Stimulated activated CD8-positive, alpha-beta memory T cell treated with anti-CD3 and anti-CD28 coated beads, Interleukin-12 subunit alpha, Interleukin-12 subunit beta, amount 100 ng/mL, for 24 hours (primary cell): ENCODE measurements around the gene CAMK1D.
A peak's percentile ranks its signal among the peaks of the same experiment; 100 is the strongest.
"Not testable (repeated sequence)": the region's sequence is repeated elsewhere in the genome, so short reads cannot be mapped to it uniquely, and the experiment has no call there.

Source experiments
- DNase-seq: peaks from one replicate; pipeline ENCODE4 v3.0.0-alpha.2; 2020; ENCODE audit errors: extremely low read depth

CAMK1D gene

DNA sequence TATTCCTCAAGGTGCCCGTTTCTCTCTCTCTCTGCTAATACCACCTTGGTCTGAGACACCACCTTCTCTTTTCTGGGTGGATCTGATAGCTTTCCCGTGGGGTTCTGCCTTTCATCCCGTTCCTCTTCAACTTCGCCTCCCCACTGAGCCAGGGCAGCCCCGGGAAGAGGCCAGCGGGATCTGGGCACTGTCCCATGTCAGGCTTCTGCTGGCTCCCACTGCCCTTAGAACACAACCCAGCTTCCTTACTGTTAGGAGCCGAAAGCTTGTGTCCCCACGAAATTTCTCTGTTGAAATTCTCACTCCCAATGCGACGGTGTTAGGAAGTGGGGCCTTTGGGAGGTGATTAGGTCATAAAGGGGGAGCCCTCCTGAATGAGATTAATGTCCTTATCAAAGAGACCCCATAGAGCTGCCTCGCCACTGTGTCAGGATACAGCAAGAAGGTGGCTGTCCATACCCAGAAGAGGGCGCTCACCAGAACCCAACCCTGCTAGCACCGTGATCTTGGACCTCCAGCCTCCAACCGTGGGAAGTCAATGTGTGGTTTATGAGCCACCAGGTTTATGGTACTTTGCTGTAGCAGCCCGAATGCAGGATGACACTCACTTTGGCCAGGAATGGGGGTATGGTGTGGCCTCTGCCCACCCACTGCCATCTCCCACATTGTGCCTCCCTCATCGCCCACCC is 79.2 kb downstream of the CAMK1D start:
- no peak for DNase-seq

DNA sequence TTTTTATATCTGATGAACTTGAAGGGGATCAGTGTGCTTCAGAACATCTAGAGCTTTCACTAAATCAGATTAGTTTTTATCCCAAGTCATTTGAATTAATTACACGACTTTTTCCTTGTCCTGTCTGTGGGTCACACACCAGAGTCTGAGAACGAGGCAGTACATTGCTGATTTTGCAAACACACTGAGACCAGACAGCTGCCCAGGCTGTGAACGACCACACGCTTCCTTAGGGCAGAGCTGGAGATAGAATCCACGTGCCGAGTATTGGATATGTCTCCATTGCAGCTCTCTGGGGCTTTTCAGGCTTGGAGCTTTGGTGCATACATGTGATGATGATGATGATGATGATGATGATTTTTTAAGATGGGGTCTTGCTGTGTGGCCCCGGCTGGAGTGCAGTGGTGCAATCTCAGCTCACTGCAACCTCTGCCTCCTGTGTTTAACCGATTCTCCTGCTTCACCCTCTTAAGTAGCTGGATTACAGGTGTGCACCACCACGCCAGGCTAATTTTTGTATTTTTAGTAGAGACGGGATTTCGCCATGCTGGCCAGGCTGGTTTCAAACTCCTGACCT is 81.1 kb downstream of the CAMK1D start:
- no peak for DNase-seq

DNA sequence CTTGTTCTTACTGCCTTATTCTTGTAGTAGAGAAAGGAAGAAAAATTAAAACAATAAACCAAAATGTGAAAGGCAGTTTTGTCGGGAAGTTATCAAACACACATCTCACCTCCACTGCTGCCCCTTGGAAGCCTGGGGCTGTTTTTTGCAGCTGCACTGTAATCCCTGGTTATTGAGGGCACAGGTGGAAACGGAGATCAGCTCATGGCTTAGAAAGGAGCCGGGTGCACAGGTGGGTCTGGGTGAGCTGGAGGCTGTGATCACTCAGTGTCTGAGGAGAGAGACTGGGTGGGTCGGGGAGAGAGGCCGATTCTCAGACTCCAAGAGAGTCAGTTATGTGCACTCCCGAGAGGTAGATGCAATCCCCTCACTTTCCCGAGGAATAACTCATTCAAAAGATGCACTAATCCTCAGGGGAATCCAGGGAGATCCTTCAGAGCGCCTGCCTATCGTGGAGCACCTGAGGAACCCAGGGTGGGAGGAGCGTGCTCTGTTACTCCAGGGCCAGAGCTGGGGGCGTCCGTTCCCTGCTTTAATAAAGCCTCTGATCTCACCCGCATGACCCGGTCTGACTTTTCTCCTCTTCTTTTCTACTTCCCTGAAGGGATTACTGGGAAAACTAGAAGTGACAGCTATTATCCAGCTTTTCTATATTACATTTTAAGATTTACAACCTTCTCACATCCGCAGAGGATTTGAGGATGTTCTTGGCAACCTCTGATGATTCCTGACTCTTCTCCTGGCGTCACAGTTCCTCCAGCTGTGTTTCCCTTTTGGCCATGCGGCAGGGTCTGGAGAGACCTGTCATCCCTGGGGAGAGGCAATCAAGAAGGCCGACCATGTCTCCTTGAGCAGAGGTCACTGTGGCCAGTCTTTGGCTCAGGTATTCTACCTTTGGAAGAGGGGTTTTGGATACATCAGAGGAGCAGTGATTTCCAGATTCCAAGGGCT is 82.1 kb downstream of the CAMK1D start:
- DNase-seq = no peak

DNA sequence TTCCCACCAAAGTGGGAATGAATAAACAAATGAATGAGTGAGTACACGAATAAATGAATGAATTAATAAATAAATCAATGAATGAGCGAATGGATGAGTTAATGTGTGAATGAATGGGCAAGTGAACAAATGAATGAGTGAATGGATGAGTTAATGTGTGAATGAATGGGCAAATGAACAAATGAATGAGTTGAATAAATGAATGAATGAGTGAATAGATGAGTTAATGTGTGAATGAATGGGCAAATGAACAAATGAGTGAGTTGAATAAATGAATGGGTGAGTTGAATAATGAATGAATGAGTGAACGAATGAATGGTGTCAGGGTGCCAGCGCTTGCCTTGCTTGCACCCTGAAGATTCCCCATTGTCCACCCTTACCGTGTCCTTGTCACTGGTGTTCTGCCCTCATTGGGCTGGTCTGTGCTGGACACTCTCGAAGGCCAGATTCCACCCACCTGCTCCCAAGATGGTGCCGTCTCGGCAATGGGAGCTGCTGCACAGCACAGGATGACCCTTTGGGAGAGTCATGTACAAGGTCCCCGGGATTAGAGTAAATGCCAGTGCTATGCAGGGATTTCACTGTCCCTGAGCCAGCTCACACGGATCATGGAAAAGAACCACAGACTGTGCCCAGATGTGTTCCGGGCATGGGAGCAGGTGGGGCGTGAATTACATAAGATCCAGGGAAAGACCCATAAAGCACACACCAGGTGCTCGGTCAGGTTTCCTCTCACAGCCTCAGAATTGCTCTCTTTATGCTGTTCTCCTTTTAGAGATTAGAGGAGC is 83.2 kb downstream of the CAMK1D start:
- DNase-seq = no peak

DNA sequence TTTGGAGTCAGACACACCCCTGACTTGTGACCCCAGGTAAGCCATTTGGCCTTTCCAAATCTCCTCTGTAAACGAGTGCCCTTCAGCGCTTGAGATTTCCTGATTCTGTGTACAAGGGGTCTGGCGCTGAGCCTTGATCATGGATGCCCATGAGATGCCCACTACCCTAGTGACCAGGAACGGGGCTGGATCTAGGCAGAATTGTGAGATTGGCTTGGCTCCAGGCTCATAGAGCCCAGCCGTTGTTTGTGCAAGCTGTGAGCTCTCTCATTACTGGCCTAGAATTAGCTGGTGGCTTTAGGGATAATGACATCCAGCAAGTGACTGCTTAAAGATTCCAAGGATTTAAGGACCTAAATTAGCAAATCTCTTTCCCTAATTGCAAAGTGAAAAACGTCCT is 84.9 kb downstream of the CAMK1D start:
- DNase-seq = no peak

DNA sequence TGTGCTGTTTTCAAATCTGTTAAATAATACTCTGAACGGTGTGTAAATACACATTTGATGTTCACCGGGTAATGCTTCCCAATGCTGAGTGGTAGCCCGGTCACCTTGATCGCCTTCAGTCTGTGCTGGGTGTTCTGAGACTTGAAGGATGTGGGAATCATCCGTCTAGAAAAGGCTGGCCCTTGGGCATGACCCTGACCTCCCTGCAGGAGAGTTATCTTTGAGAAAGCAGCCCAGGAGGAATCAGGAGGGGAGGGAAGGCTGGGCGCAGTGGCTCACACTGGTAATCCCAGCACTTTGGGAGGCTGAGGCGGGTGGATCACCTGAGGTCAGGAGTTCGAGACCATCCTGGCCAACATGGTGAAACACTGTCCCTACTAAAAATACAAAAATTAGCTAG is 85.3 kb downstream of the CAMK1D start:
- DNase-seq = not testable (repeated sequence)

DNA sequence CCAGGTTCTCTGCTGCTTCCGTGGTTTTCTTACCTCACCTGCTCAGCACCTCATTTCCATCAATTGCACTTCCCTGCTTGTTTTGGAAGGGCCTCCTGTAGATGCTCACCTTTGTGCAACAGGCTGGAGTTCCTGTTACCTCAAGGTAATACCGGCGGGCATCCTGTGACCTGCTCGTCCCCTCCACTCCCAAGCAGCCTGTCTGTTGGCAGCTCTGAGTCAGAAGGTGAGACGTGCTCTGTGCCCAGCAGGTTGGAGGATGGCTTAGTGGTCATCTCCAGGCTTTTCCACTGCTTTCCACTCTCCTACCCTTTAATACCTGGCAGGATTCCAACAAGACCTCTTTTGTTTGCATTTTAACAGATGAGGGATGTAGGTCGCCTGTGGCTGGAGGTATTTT is 86.0 kb downstream of the CAMK1D start:
- no peak for DNase-seq

DNA sequence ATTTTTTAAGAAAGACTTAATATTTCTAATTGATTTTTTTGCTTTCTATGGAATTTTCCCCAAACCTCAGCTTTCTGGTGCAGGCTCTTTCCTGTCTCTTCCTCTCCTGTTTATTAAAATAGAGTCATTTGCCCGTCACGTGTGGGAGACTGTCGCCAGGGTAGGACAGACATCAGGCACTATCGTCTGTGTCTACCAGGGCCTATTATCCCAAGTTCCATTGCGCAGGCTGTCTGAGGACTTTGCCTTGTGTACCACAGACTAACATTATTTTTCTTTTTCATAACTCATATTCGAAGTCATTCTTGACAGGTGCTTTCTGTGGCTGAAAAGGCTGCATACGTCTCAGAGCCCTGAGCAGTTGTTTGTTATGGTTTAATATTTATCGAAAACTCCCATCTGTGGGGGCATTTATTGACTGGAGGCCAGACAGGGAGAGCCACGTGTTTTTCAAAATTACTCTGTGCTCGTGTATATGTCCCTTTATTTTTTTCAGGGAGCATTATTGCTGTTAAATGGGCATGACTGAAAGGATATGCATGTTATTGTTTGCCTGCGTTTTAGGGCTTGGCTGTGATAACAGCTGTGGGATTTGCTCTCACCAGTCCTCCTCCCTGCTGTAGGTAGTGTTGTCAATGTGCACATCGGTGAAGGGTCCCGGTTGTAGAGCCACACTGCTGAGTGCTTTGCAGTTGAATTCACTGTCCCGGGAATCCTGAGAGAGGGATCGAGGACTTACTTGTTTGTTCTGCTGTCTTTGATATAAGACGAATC is 89.8 kb downstream of the CAMK1D start:
- DNase-seq = no peak

DNA sequence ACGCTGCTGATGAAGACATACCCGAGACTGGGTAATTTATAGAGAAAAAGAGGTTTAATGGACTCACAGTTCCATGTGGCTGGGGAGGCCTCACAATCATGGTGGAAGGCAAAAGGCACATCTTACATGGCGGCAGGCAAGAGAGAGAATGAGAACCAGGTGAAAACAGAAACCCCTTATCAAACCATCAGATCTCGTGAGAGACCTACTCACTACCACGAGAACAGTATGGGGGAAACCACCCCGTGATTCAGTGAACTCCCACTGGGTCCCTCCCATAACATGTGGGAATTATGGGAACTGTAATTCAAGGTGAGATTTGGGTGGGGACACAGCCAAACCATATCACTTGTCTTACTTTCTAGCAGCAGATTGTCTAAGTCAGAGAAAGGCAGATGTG is 90.4 kb downstream of the CAMK1D start:
- not testable (repeated sequence) for DNase-seq

DNA sequence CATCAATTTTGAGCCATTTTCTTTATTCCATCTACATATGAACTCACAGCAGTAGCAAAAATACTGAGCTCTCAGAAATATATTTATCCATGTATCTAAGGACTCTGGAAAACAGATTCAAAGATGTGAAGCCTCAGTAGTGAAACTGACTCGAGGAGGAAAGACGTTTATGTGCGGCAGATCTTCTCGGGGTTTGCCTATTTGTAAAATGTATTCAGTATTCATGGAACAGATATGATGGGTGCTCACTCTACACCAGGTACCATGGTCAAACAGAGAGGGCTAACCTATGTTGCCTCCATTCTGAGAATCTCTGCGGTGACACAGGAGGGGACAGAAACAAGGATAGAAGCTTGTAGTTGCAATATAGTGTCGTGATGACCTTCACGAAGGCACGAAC is 93.7 kb downstream of the CAMK1D start:
- DNase-seq = no peak

DNA sequence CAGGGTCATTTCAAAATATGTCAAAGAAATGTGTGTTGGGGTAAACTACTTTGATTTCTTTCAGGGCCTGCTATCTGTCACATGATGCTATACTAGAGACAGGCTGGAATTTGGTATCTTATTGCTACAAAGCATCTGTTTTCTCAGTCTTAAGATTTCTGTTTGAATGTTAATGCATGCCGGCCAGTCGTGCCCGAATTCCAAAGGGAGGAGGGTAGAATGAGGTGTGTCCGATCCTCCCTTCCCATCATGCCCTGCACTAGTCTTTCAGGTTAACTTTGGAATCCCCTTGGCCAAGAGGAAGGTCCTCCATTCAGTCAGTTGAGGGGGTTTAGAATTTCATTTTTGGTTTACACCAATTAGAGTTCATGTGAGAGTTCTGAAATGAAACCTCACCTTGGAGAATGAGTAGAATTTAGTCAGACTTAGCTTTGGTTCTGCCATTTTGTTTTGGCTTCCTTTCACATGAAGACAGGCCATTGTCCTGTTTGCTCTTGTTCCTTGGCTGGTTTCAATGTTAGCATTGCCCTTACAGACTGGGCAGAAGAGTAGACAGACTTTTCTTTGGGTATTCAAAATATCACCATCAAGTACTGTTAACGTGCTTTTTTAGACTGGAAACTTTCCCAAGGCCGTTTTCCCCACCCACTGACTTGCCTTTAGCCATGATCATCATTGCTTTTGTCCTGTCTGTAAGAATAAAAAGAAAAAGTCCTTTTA is 95.8 kb downstream of the CAMK1D start:
- no peak for DNase-seq

DNA sequence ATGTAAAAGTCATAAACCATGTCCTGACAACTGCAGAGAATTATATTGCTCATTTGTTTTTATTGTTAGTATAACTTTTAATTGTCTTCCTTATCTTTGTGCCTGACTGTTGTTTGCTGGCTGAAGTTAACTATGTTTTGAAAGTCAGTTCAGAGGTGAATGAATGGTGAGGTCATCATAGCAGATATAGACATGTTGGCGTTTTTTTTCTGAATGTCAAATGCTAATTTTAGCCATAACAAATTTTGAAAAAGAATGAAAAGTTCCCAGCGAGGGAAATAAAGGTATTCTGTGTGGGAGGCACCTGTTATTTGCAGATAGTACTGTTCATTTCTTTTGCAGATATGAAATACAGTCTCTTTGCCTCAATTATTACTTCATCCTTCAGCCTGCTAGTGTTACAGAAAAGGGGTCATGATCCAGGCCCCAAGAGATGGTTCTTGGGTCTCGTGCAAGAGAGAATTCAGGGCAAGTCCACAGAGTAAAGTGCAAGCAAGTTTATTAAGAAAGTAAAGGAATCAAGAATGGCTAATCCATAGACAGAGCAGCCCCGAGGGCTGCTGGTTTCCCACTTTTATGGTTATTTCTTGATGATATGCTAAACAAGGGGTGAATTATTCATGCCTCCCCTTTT is 96.5 kb downstream of the CAMK1D start:
- no peak for DNase-seq

DNA sequence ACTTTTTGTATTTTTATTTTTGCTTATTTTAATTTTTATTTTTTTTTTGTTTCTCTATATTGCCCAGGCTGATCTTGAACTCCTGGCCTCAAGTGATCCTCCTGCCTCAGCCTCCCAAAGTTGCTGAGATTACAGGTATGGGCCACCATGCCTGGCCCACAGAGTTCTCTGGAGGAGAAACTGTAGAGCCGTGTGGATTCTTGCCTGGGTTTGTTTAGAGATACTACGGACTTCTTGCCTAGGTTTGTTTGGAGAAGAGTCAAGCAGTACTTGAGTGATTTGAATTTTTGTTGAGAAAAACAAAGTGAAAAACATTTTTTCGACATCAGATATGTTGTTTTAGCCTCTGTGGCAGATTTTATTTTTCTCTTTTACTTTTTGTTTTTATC is 99.0 kb downstream of the CAMK1D start:
- DNase-seq = no peak

DNA sequence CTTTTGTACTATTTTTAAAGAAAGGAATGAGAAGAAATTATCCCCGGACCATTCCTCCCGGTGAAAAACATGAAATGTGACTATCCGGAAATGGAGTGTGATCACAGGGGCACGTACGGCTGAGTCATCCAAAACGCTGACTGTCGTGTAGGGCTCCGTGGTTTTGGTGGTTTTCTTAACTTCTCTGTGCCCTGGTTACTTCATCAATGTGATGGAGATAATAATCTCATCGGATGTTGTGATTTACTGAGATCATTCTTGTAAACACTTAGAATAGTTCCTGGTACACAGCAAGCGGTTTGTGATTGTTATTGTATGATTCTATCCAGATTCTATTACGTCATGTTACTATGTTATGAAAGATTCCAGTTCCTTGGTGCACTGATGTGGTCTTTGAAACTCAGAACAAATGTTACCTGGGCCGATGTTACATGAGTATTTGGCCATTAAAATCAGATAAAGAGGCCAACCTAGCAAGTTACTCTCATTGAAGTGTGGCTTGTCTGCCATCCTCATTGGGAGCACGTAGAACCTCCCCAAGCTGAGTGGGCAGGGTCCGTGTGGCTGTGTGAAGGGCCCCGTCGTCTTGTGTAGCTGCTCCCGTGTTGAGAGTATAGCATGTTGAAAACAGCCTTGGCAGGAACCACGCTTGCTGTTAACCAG is 99.5 kb downstream of the CAMK1D start:
- peak; percentile 42 for DNase-seq

DNA sequence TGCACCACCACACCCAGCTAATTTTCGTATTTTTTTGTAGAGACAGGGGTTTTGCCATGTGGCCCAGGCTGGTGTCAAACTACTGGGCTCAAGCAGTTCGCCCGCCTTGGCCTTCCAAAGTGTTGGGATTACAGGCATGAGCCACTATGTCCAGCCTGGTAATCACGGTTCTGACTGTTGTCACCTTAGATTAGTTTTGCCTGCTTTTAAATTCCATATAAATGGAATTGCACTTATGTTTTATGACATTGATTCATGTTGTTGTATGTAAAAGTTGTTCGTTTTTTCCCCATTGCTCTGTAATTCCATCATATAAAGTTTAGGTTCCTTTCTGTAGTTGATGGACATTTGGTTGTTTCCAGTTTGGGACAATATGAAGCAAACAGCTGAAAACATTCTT is 106.0 kb downstream of the CAMK1D start:
- no peak for DNase-seq

DNA sequence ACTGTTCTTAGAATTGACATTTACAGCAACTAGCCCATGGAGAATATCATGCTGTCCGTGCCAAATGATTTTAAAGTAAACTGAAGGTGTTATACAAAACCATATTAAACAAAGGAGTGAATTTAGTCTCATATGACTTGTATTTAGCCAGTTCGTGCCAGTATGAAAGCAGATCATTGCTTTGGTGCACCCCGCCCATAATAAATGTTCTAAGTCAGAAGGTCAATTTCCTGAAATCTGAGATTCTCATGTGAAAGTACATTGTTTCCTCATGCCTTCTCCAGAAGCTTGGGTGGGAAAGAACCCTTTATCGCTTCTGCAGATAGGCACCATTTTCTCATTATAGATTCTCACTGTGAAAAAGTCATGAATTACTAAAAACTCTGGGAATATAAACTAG is 106.4 kb downstream of the CAMK1D start:
- DNase-seq = no peak

DNA sequence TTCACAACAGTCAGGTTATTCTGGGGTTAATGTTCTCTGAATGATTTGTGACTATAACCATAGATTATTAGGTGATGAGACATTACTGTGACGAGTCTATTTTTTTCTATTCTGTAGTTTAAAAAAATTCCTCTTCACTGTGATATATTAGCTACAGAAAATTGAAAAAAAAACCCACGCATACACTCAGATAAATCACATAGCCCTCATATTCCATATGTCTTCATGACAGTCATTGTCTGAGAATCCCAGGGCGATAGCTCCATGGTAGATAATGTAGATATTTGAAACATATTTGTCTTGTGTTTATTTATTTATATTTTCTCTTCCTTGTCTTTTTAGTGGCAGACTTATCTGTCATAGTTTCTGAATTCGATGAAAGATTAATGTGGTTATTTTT is 110.0 kb downstream of the CAMK1D start:
- DNase-seq = no peak

DNA sequence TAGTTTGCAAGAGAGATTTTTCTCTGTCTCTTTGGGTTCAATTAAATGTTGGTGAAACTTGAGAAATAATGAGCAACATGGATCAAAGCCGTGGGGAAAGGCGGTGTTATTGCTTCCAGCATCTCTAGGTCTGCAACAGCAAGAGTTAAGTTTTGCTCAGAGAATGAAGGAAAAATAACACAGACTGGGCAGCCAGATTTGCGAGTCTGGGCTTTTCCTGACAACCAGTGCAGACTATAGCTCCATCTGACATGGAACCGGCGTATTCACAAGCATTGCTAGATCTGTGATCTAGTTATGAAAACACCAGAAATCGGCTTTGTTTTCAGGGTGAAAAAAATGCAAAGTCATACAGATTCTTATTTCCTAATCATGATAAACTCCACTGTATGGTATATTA is 110.4 kb downstream of the CAMK1D start:
- no peak for DNase-seq

DNA sequence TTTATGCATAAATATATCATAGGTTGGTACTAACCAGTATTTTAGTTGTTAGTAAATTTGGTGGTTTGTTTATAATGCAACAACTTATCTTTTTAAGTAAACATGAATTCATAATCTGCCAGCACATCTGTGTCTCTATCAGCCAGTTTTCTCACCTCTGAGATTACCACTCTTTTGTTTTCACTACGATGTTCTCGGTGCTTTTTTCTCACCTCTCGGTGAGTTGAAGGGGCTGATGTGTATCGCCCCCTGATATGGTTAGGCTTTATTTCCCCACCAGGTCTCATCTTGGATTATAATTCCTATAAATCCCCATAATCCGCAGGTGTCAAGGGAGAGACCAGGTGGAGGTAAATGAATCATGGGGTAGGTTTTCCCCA is 114.1 kb downstream of the CAMK1D start:
- no peak for DNase-seq
